Keratinocyte (primary cell): ENCODE results near the gene VIPR2.

Source experiments
- EZH2 ChIP-seq: IDR thresholded peaks from one replicate; pipeline ENCODE4 v1.6.1; 2012; ENCODE audit warnings: inconsistent platforms, mild to moderate bottlenecking, low read length, moderate library complexity
- TF ChIP-seq, protein P1 (sequence below), 3 experiments: IDR thresholded peaks in 1 of 3; conservative IDR thresholded peaks in 1 of 3; optimal IDR thresholded peaks in 1 of 3; 2 replicates in 2 of 3; 3 replicates in 1 of 3; pipeline versions ENCODE3 to v1.5.1; 2011; ENCODE audit warnings: low read length in 3 of 3, mild to moderate bottlenecking in 3 of 3, moderate library complexity in 2 of 3, control low read depth in 1 of 3, inconsistent platforms in 1 of 3; ENCODE audit not compliant: insufficient read depth in 2 of 3; ENCODE audit errors: extremely low read depth in 1 of 3

- TF ChIP-seq, protein P1, sequence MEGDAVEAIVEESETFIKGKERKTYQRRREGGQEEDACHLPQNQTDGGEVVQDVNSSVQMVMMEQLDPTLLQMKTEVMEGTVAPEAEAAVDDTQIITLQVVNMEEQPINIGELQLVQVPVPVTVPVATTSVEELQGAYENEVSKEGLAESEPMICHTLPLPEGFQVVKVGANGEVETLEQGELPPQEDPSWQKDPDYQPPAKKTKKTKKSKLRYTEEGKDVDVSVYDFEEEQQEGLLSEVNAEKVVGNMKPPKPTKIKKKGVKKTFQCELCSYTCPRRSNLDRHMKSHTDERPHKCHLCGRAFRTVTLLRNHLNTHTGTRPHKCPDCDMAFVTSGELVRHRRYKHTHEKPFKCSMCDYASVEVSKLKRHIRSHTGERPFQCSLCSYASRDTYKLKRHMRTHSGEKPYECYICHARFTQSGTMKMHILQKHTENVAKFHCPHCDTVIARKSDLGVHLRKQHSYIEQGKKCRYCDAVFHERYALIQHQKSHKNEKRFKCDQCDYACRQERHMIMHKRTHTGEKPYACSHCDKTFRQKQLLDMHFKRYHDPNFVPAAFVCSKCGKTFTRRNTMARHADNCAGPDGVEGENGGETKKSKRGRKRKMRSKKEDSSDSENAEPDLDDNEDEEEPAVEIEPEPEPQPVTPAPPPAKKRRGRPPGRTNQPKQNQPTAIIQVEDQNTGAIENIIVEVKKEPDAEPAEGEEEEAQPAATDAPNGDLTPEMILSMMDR (optimal IDR thresholded peaks at IDR 0.05 in 1 of 3, IDR thresholded peaks at IDR 0.05 in 1 of 3, conservative IDR thresholded peaks at IDR 0.05 in 1 of 3; ENCODE audit: extremely low read depth in 1 of 3, insufficient read depth in 2 of 3, low read length in 3 of 3), result no peak
- no peak for TF ChIP-seq EZH2
These were observed 15.9 kb downstream of the VIPR2 start for GRCh38 chr7:159128767-159129166.
